HG03432 (cell line): ENCODE results near the gene LACTBL1.

ENCODE experiments used
- ATAC-seq: cut with Tn5 transposase; IDR thresholded peaks from one replicate; pipeline ENCODE4 v1.9.1; 2021; ENCODE audit warnings: mild to moderate bottlenecking, moderate library complexity; ENCODE audit not compliant: unreplicated experiment

Gene LACTBL1

DNA sequence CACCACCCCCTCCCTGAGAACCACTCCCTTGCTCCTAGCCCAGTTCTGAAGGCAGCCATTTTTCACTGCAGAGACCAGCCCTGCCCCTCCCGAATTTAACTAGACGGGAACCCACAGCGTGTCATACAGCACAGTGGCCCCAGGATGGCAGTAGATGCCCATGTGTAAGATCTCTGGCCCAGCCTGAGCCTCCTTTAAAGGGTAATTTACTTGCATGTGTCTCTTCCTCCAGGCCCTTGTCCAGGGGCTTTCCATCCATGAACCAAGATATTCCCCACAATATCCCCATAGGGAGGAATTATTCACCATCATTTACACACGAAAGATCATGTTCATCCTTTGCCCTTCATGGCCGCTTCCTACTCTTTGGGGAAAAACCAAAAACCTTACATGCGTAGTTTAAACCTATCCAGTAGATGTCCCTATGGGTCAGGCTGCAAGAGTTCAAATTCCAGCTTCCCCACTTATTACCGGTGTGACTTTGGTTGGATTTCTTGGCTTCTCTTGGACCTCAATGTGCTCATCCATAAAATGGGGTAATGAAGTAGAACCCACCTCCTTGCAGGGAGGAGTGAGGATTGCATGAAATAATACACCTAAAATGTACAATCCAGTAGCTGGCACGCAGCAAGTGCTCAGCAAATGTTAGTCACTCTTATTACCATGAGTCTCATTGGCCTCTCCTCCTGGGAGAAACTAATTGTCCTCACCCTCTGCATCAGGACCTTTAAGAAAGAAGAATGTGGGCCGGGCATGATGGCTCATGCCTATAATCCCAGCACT, 4.0 kb upstream of the LACTBL1 start:
- no peak for ATAC-seq

- no peak for ATAC-seq
Observed at GRCh38 chr1:22976127-22976460, 3.4 kb upstream of the LACTBL1 start.

DNA sequence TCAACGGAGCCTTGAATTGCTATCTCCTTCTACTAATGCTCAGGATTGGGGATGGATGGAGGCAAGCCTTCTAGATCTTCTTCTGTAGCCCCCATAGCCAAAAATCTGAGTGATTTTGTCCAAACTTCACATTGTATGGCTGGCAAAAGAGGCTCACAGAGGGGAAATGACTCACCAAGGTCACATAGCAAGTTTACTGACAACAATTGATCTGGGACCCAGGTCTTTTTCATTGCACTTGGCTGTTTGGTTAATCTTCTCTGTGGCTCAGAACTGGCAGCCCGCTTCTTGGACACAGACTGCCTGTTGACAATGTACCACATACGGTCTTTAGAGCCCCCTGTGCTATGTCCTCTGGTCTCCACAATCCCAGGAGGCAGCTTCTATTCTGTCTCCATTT, 3.0 kb upstream of the LACTBL1 start:
- ATAC-seq: no peak

- ATAC-seq: no peak
Observed at GRCh38 chr1:22971611-22972405, 858 bp downstream of the LACTBL1 start.

GRCh38 chr1:22971161-22971560, 1.5 kb downstream of the LACTBL1 start:
- no peak for ATAC-seq

- ATAC-seq: no peak
Observed at GRCh38 chr1:22970096-22970495, 2.6 kb downstream of the LACTBL1 start.

- ATAC-seq: no peak
Observed at GRCh38 chr1:22969304-22969709, 3.4 kb downstream of the LACTBL1 start.

DNA sequence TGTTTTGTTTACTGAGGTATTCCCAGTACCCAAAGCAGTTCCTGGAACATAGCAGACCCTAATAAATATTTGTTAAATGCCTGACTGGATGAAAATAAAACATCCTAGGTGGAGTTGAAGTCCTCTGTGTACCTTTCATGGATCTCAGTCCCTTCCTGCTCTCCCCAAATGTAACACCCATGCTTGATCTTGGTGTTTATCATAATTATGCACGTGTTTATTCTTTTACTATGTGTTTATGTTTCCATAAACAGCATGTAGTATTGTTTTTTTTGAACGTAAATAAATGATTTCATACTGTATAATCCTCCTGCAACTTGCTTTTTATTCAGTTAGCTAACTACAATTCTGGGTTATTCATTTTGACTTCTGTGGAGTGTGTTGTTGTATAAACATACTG, 4.8 kb downstream of the LACTBL1 start:
- ATAC-seq: no peak

GRCh38 chr1:22966309-22966708, 6.4 kb downstream of the LACTBL1 start:
- no peak for ATAC-seq

GRCh38 chr1:22963044-22963677, 9.5 kb downstream of the LACTBL1 start:
- no peak for ATAC-seq

DNA sequence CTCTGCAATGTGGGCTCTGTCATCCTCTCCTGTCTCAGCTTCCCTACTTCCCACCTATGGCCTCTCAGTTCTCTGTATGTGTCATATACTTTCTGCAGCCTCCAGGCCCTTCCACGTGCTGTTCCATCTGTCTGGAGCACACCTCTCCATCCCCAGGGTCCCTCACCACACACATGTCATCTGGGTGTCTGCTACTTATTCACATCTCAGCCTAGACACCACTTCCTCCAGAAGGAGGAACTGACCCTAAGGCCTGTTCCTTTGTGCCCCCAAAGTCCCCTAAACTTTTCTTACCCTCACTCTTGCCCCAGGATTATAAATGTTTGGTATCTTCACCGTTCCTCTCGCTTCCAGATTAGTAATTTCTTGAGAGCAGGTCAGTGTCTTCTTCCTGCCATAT, 10.1 kb downstream of the LACTBL1 start:
- no peak for ATAC-seq

- no peak for ATAC-seq
Observed at GRCh38 chr1:22959545-22960360, 12.9 kb downstream of the LACTBL1 start.

DNA sequence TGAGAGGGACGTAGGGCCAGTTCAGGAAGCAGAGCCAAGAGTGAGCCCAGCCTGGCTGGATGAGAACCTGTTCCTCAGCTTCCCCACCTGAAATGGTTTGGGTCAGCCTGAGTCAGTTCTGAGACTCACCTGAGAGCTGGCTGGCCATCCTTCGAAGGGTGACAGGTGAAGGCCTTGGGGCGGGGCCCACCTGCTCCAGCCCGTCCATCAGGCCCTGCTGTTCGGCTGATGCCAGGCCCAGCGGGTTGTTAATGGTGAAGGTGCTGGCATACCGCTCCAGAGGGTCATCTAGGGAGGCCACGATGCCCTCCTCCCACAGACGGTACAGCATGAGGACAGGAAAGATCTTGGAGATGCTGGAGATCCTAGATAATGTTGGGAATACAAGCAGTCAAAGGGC, 14.1 kb downstream of the LACTBL1 start:
- no peak for ATAC-seq

- ATAC-seq: no peak
Observed at GRCh38 chr1:22957066-22957465, 15.6 kb downstream of the LACTBL1 start.

- ATAC-seq: no peak
Observed at GRCh38 chr1:22955146-22955545, 17.5 kb downstream of the LACTBL1 start.

DNA sequence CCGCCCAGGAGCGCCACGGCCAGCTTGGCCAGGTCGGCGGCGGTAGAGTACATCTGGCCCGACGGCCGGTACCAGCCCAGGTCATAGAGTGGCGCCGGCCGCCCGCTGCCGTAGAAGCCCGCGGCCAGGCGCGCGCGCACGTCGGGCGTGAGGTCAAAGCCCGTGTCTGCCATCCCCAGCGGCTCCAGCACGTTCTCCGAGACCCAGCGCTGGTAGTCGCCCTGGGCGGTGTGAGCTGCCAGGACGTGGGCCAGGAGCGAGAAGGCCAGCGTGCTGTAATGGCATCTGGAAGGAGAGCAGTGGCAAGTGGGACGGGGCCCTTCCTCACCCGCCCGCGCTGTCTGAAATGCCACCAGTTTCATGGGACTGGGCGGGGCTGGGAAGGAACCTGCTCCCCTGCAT, 18.9 kb downstream of the LACTBL1 start:
- no peak for ATAC-seq

DNA sequence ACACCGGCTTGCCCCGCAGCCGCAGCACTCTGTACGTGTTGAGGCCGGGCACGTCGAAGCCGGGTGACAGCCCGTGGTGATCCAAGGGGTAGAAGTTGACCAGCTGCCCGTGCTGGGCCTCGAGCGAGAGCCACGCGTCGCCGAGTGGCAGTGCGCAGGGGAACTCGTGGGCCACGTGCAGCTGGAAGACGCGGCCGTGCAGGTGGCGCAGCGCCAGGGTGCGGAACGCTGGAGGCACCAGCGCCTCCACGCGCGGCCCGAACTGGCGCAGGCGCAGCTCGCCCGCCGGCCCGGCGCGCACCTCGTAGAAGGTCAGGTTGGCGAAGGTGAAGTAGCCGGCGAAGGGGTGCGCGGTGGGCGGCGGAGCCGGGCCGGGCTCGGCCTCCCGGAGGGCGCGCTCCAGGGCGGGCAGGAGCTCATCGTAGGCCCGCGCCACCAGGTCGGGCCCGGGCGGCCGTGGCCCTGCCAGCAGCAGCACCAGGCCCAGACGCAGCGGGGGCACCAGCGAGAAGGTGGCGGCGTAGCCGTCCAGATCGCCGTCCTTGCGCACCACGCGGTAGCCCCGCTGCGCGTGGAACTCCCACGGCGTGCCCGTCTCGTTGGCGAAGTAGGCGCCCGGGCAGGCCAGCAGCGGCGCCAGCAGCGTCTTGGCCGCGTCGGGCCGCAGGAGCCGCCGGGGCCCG, 19.5 kb downstream of the LACTBL1 start:
- no peak for ATAC-seq

- ATAC-seq: no peak
Observed at GRCh38 chr1:22952694-22953056, 20.0 kb downstream of the LACTBL1 start.

DNA sequence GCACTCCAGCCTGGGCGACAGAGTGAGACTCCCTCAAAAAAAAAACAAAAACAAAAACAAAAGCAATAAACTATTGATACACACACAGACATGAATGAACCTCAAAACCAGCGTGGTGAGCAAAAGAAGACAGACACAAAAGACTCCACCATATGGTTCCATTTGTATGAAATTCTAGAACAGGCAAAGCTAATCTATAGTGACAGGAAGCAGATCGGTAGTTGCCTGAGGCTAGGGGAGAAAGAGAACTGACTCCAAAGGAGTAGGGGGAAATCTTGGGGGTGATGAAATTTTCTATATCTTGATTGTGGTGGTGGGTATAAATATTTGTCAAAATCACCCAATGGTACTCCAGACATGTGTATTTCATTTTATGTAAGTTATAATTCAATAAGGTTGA, 20.9 kb downstream of the LACTBL1 start:
- ATAC-seq: no peak

DNA sequence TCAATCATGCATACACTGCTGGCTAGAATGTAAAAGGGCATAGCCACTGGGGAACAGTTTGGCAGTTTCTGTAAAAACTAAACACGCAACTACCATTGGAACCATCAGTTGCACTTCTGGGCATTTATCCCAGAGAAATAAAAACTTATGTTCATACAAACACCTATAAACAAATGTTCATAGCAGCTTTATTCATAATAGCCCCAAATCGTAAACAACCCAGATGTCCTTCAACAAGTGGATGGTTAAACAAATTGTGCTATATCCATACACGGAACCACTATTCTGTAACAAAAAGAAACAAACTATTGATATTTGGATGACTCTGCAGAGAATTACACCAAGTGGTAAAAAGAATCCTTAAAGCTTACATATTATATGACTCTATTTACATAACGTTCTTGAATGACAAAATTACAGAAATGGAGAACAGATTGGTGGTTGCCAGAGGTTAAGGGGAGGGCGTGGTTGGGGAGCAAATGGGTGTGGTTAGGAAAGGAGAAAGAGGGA, 22.8 kb downstream of the LACTBL1 start:
- ATAC-seq: no peak
